Esophagus squamous epithelium (tissue), 4 donors: ENCODE measurements around the gene CREB3L2.

Experiments used
- POLR2A ChIP-seq, 4 donors: fragments of 450-650 bp; IDR thresholded peaks; one replicate each; pipeline ENCODE4 v1.6.1; 2017; ENCODE audit warnings: antibody characterized with exemption in 4 of 4, mild to moderate bottlenecking in 4 of 4, moderate library complexity in 3 of 4
- TF ChIP-seq, protein P1 (sequence below), 6 experiments: fragments of 450-650 bp in 4 of 6; fragments of 200-600 bp in 2 of 6; sonication (generic) in 2 of 6; IDR thresholded peaks; one replicate each; pipeline ENCODE4 v1.5.1; 2016 to 2019; ENCODE audit warnings: antibody characterized with exemption in 6 of 6, mild to moderate bottlenecking in 4 of 6, moderate library complexity in 4 of 6

DNA sequence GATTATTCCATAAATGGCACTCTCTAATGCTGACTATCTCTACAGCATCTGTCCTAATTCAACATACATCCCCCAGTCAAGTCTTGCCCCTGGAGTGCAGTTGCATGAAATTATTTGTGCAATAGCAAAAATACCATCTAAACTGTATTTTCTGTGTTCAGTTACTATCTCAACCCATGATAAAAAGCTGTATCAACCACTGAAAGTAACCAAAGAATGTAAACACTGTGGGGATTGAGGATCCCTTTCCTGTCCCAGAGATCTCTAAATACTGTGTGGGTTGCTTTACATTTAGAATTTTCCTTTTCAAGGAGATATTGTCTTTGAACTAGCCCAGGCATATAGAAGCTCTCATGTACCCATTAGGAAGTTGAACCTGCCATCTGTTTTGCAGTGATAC, 131.2 kb downstream of the CREB3L2 start:
- TF ChIP-seq, protein P1, sequence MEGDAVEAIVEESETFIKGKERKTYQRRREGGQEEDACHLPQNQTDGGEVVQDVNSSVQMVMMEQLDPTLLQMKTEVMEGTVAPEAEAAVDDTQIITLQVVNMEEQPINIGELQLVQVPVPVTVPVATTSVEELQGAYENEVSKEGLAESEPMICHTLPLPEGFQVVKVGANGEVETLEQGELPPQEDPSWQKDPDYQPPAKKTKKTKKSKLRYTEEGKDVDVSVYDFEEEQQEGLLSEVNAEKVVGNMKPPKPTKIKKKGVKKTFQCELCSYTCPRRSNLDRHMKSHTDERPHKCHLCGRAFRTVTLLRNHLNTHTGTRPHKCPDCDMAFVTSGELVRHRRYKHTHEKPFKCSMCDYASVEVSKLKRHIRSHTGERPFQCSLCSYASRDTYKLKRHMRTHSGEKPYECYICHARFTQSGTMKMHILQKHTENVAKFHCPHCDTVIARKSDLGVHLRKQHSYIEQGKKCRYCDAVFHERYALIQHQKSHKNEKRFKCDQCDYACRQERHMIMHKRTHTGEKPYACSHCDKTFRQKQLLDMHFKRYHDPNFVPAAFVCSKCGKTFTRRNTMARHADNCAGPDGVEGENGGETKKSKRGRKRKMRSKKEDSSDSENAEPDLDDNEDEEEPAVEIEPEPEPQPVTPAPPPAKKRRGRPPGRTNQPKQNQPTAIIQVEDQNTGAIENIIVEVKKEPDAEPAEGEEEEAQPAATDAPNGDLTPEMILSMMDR (IDR thresholded peaks at IDR 0.05), result no peak
- TF ChIP-seq POLR2A (IDR thresholded peaks at IDR 0.05), result no peak
